ENCODE data around the gene SPEM1.
"Not testable (repeated sequence)": the region's sequence is repeated elsewhere in the genome, so short reads cannot be mapped to it uniquely, and the experiment has no call there.

SPEM1 gene

DNA sequence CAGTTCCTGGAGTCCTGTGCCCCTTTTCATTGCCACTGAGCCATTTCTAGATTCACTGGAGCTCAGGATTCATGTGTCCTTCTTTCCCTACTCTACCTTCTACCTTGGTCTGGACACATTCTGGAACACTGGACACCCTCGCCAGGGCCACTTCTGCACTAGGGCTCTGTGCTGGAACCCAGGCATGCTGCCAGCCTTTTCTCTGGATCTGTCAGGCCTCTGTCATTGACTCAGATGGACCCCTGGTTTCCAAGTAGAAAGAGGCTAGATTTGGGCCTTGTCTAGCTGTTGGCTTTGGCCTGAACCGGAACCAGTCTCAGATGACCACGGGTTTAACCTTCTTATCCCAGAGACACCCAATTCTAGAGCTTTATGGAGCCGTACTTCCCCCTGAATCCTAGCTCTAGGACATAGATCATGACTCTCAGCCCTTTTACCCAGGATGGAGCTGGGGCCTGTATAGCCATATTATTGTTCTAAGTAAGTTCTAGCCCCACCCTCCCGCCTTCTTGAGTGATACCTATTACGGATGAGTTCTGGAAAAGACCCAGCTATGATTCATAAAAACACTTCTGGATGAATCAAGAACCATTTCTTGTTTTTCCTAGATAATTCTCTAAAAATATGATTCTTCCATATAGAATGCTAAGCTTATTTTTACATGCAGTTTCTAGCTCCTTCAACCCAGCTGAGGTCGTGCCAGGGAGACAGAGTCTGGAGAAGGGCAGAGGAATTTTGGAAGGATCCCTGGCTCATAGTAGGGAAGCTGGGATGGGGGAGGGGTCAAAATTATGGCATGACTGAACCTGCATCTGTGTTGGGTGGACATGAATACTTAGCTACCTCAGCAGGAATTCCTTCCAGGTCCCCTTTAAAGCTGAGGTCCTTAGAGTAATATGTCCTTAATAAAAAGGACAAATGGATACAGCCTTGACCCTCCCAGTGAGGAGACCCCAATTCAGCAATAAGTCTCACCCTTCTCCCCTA, 23.7 kb downstream of the SPEM1 start:
- no peak for DNase-seq

DNA sequence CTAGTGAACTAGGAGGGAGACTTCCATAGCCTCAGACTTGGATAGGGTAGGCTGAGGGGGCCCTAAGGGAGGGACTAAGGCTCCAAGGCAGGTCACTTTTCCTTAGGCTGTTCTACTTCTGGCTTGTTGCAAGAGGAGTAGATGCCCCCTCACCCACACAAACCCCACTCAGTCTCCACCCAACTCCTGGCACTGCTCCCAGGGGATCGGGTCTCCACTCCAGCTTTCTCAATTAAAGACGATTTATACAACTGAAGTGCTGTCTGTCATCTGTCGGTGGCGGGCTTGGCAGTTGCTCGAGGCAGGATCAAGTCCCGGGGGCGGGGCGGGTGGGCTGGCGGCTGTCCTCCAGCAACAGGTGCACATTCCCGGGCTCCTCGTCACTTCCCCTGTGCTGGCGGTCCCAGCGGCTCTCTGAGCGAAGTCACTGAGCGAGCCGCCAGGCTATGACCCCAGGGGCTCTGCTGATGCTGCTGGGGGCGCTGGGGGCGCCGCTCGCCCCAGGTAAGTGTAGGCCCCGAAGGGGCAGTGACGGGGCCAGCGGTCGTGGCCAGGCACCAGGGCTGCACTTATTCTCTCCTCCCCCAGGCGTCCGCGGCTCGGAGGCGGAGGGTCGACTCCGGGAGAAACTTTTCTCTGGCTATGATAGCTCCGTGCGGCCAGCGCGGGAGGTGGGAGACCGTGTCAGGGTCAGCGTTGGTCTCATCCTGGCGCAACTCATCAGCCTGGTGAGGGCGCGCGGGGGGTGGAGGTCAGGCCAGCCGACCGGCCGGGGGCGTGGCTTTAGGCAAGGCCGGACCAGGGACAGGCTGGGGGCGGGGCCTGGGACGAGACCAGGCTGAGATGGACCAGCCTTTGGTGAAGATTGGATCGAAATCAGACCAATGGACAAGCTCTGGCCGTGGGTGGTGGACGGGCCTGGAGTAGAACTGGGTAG, 24.8 kb downstream of the SPEM1 start, which contains the start of gene CHRNB1:
TSS of gene CHRNB1 (plus strand) at position 380 of the 937 bp plus-strand sequence. CDS start at position 447, 67 bp downstream.
- peak in 1 of 2 experiments; percentile 45 for DNase-seq

- DNase-seq: no peak
These were observed 25.5 kb downstream of the SPEM1 start for GRCh38 chr17:7445619-7445968.

GRCh38 chr17:7448461-7448860, 28.3 kb downstream of the SPEM1 start:
- no peak for DNase-seq

DNA sequence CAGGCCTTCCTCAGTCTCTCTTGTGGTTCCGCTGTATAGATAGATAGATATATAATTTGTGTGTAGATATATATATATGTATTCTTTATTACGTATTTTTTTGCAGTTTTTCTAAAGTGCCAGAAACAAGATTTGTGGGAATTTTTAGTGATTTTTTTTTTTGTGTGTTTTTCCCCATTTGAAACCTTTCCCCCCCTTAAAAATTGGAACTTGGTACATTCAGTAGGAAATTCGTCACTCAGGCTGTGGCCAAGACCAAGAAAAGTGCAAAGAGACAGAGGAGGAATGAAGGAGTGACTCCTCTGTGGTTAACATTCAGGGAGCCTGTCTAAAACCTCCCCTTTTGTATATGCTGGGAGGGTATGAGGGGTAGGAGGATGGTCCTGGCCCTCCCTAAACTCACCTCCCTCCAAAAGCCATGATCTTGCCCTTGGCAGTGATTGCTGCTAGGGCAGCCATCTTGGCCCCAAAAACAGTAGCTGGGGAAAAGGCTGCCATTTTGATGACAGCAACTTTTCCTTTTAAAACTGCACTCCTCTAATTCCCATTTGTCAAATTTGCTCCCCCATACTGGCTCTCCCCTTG, 39.9 kb downstream of the SPEM1 start:
- DNase-seq: no peak

DNA sequence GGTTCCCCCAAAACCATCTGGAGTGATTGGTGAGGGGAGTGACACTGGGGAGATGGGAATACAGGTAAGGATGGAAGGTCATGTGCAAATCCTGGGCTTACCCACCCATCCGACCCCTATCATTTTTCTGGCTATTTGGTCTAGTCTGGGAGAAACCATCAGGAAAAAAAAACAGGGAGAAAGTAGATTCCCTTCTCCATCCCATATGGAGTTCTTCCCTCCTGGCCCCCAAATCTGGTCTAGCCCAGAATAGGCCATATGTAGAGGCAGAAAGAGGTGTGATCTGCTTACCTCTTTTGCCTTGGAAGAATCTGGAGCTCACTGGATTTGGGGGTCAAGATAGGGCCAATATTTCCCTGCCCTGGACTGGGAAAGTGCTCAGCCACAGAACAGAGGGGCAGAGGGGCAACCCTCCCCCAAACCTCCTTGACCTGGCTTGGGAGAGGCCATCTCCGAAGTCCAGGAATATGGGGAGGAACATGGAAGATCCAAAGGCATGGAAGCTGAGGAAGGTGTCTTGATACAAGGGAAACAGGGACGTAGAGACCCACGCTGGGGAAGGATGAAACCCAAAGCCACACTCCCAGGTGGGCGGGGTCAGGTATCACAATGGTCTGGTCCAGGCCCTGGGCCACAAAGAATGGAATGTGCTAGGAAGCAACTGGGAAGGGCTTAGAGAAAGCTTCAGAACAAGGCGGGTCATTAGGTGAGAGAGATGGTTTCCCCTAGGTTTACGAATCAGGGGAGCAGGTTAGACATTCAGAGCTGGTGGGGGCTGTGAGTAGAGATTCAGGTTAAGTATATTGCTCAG, 40.9 kb downstream of the SPEM1 start:
- DNase-seq: no peak

DNA sequence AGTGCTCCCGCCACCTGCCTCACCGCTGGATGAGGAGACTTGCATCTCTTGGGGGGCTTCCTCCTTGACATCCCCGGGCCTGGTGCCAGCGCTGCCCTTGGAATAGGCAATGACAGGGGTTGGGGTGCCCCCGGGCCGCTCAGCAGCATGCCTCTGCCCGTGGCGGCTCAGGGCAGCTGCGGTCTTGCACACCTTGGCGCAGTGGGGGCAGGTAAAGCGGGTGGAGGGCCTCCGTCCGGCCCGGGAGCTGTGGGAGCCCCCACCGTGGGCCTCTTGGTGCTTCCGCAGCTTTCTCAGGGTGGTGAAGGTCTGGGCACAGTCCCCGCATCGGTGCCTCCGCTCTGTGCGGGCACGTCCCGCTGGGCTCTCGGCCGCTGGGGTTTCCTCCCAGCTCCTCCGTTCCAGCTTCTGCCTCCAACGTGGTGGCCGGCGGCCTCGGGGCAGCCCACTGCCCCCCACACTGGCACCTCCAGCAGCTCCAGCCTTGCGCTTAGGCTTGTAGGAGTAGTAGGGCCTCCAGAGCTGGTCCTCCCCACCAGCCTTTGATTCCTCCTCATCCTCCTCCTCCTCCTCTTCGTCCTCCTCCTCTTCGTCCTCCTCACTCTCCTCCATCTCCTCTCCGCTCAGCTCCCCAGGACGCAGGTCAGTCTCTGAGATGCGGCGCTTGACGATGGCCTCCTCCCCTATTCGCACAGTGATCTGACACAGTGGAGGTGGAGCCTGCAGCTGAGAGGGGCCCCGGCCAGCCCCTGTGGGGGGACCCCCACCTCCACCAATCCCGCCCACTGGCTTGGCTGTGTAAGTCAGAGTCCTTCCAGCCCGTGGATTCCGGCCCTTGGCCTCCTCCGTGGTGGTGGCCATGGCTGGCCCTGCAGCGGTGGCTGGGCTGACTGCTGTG, 42.6 kb downstream of the SPEM1 start:
- DNase-seq: no peak

GRCh38 chr17:7463372-7463846, 43.3 kb downstream of the SPEM1 start:
- no peak for DNase-seq

DNA sequence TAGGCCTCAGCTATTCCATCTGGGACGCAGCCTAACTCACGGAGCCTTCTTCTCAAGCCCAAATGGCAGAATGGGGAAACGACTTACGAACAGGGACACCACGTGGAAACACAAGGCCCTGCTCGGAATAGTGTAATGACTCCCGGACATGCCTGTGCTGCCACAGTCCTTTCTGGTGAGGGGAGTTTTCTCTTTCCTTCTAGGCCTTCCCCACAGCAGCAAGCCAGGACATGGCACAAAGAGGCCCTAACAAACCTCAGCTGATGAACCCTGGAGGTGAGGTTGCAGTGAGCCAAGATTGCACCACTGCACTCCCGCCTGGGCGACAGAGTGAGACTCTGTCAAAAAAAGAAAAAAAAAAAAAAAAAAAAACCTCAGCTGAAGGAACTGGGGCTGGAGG, 44.0 kb downstream of the SPEM1 start:
- no peak for DNase-seq

- DNase-seq: no peak
These were observed 45.6 kb downstream of the SPEM1 start for GRCh38 chr17:7465597-7466275.

DNA sequence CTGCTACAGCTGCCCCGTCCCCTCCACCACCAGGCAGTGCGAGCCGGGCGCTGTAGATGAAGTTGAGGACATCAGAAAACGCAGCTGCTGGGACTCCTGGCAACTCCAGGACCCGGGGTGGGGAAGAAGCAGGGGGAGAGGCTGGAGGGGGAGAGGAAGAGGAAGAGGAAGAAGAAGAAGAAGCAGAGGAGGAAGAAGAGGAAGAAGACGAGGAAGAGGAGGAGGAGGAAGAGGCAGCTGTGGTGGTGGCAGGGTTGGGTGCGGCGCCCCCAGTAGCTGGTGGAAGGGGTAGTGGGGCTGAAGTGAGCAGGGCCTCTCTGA, 46.2 kb downstream of the SPEM1 start:
- DNase-seq: no peak

- DNase-seq: no peak
These were observed 46.7 kb downstream of the SPEM1 start for GRCh38 chr17:7466639-7467341.

- DNase-seq: no peak
These were observed 47.4 kb downstream of the SPEM1 start for GRCh38 chr17:7467498-7467897.

- DNase-seq: no peak
These were observed 48.2 kb downstream of the SPEM1 start for GRCh38 chr17:7468290-7468689.

- no peak for DNase-seq
These were observed 48.8 kb downstream of the SPEM1 start for GRCh38 chr17:7468804-7469389.

DNA sequence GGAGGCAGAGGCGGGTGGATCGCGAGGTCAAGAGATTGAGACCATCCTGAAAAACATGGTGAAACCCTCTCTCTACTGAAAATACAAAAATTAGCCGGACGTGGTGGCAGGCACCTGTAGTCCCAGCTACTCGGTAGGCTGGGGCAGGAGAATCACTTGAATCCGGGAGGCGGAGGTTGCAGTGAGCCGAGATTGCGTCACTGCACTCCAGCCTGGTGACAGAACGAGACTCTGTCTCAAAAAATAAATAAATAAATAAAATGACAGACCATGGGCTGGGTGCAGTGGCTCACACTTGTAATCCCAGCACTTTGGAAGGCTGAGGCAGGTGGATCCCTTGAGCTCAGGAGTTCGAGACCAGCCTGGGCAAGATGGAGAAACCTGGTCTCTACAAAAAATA, 49.7 kb downstream of the SPEM1 start:
- DNase-seq: not testable (repeated sequence)

GRCh38 chr17:7470457-7470973, 50.4 kb downstream of the SPEM1 start:
- DNase-seq: not testable (repeated sequence)

Measured in NCI-H446 (cell line).